Gastrocnemius medialis (tissue), 4 donors: ENCODE results near the gene JUP.

ENCODE experiments used
- POLR2A ChIP-seq, 2 donors: fragments of 450-650 bp; IDR thresholded peaks; one replicate each; pipeline ENCODE4 v1.6.1; 2017; ENCODE audit warnings: antibody characterized with exemption in 2 of 2, mild to moderate bottlenecking in 2 of 2, moderate library complexity in 2 of 2
- TF ChIP-seq, protein P1 (sequence below), 5 experiments: fragments of 450-650 bp in 3 of 5; fragments of 200-600 bp in 2 of 5; sonication (generic) in 2 of 5; IDR thresholded peaks in 4 of 5; conservative IDR thresholded peaks in 1 of 5; 1 replicate in 4 of 5; 2 replicates in 1 of 5; pipeline ENCODE4 v1.5.1; 2016 to 2019; ENCODE audit warnings: antibody characterized with exemption in 5 of 5, mild to moderate bottlenecking in 3 of 5, moderate library complexity in 3 of 5

- TF ChIP-seq, protein P1, sequence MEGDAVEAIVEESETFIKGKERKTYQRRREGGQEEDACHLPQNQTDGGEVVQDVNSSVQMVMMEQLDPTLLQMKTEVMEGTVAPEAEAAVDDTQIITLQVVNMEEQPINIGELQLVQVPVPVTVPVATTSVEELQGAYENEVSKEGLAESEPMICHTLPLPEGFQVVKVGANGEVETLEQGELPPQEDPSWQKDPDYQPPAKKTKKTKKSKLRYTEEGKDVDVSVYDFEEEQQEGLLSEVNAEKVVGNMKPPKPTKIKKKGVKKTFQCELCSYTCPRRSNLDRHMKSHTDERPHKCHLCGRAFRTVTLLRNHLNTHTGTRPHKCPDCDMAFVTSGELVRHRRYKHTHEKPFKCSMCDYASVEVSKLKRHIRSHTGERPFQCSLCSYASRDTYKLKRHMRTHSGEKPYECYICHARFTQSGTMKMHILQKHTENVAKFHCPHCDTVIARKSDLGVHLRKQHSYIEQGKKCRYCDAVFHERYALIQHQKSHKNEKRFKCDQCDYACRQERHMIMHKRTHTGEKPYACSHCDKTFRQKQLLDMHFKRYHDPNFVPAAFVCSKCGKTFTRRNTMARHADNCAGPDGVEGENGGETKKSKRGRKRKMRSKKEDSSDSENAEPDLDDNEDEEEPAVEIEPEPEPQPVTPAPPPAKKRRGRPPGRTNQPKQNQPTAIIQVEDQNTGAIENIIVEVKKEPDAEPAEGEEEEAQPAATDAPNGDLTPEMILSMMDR (IDR thresholded peaks at IDR 0.05 in 4 of 5, conservative IDR thresholded peaks at IDR 0.05 in 1 of 5), result no peak
- TF ChIP-seq POLR2A (IDR thresholded peaks at IDR 0.05), result no peak
Observed at GRCh38 chr17:41751288-41751687, 35.2 kb downstream of the JUP start.
